ENCODE results near the gene SLC25A19.

DNA sequence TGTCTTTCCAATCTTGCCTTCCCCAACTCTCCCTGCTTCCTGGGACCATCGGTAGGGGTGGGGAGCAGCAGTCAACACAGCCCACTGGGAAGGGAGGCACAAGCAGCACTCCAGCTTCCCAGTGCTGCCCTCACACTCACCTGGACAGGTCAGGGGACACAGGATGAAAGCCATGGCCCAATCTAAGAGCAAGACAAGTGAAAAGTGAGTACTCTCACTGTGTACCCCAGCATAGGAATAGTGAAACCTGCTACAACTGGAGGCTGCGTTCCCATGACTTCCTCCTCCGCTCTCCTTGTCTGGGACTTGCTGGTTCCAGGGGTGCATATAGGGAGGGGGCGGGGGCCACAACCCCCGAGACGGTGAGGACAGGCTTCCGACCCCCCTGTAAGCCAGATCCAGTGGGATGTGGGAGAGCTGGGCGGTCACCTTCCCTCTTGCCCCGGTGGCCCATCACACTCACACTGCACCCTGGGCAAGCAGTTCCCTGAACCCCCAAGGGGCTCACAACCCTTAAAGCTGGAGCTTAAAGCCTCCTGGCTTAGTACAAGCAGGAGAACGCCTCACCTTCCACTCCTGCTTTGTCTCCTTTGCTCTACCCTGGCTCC, 29.5 kb upstream of the SLC25A19 start:
- TF ChIP-seq, protein P1, sequence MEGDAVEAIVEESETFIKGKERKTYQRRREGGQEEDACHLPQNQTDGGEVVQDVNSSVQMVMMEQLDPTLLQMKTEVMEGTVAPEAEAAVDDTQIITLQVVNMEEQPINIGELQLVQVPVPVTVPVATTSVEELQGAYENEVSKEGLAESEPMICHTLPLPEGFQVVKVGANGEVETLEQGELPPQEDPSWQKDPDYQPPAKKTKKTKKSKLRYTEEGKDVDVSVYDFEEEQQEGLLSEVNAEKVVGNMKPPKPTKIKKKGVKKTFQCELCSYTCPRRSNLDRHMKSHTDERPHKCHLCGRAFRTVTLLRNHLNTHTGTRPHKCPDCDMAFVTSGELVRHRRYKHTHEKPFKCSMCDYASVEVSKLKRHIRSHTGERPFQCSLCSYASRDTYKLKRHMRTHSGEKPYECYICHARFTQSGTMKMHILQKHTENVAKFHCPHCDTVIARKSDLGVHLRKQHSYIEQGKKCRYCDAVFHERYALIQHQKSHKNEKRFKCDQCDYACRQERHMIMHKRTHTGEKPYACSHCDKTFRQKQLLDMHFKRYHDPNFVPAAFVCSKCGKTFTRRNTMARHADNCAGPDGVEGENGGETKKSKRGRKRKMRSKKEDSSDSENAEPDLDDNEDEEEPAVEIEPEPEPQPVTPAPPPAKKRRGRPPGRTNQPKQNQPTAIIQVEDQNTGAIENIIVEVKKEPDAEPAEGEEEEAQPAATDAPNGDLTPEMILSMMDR (IDR thresholded peaks at IDR 0.05 in 4 of 5, conservative IDR thresholded peaks at IDR 0.05 in 1 of 5), result no peak
- TF ChIP-seq POLR2A (IDR thresholded peaks at IDR 0.05), result no peak
